Panc1 (cell line): Measurements from ENCODE around the gene SLC25A36. TPM values are rescaled to one million over a fixed set of nuclear protein-coding genes. Genes with fewer than 3 reads are reported as not detected.

Source experiments
- ATAC-seq: fragments of 200-7000 bp; cut with Tn5 transposase; 2 replicates; pipeline ENCODE4 v1.9.1; 2020; ENCODE audit warnings: mild to moderate bottlenecking, moderate library complexity
- BruUV-seq: library from RNA; stranded (reverse); fragments of 400-500 nt; replicated peaks from 2 replicates; lab custom pipeline; 2021; lab: Mats Ljungman, UMichigan
- CTCF ChIA-PET: fragments of 300-600 bp; sonication (Branson Sonifier 250); formaldehyde crosslinking; loops from one replicate; lab custom pipeline; 2022; ENCODE audit warnings: antibody characterized with exemption; lab: Charles Lee
- POLR2A ChIA-PET: fragments of 300-600 bp; sonication (Branson Sonifier 250); formaldehyde crosslinking; loops from one replicate; lab custom pipeline; 2022; ENCODE audit warnings: antibody characterized with exemption; lab: Charles Lee
- DNase-seq: peaks from one replicate; pipeline ENCODE4 v3.0.0-alpha.2; 2010; ENCODE audit warnings: low read depth, low spot score
- H3K27ac ChIP-seq: 2 replicates; pipeline ENCODE4 v1.5.1; 2011; ENCODE audit warnings: mild to moderate bottlenecking, low read length, inconsistent platforms
- H3K27me3 ChIP-seq: fragments of 200-500 bp; sonication (Bioruptor generic); 2 replicates; pipeline ENCODE4 v1.6.0; 2014; ENCODE audit warnings: low read length, inconsistent platforms; ENCODE audit not compliant: control insufficient read depth, insufficient read depth
- H3K36me3 ChIP-seq: fragments of 200-500 bp; sonication (Bioruptor generic); 2 replicates; pipeline ENCODE4 v1.5.1; 2014; ENCODE audit warnings: inconsistent platforms, mild to moderate bottlenecking, low read length, moderate library complexity; ENCODE audit not compliant: control insufficient read depth, insufficient read depth
- H3K4me1 ChIP-seq: 2 replicates; pipeline ENCODE4 v1.5.1; 2011; ENCODE audit warnings: inconsistent platforms, mild to moderate bottlenecking, low read length, moderate library complexity; ENCODE audit not compliant: control insufficient read depth, insufficient read depth
- H3K4me3 ChIP-seq, 2 experiments: 2 replicates each; pipeline ENCODE4 v1.5.1; 2011 to 2012; ENCODE audit warnings: low read depth in 2 of 2, low read length in 2 of 2, mild to moderate bottlenecking in 2 of 2, inconsistent platforms in 1 of 2, moderate library complexity in 1 of 2
- H3K9me3 ChIP-seq: fragments of 200-500 bp; sonication (Bioruptor generic); 2 replicates; pipeline ENCODE4 v1.5.1; 2014; ENCODE audit warnings: low read depth, mild to moderate bottlenecking, inconsistent platforms, low read length, moderate library complexity; ENCODE audit not compliant: control insufficient read depth, insufficient read depth
- CTCF ChIP-seq: fragments of 450-650 bp; IDR thresholded peaks from 2 replicates; pipeline ENCODE4 v1.5.1; 2017; ENCODE audit warnings: mild to moderate bottlenecking
- POLR2AphosphoS5 ChIP-seq: IDR thresholded peaks from 2 replicates; pipeline ENCODE4 v1.6.1; 2012; ENCODE audit warnings: mild to moderate bottlenecking, low read depth, low read length, moderate library complexity
- REST ChIP-seq, 2 experiments: IDR thresholded peaks; 2 replicates each; pipeline ENCODE4 v1.6.1; 2011 to 2012; ENCODE audit warnings: low read depth in 2 of 2, control low read depth in 1 of 2, low read length in 1 of 2, mild to moderate bottlenecking in 1 of 2, moderate library complexity in 1 of 2; ENCODE audit not compliant: insufficient read depth in 1 of 2
- SIN3A ChIP-seq: IDR thresholded peaks from 2 replicates; pipeline ENCODE4 v1.6.1; 2012; ENCODE audit warnings: low read depth, mild to moderate bottlenecking, low read length, moderate library complexity, borderline replicate concordance; ENCODE audit not compliant: insufficient read depth
- TCF7L2 ChIP-seq: IDR thresholded peaks from 2 replicates; pipeline ENCODE4 v1.6.1; 2011; ENCODE audit warnings: mild to moderate bottlenecking, low read depth, low read length, inconsistent platforms
- in situ Hi-C: cut with HindIII; loops from 2 replicates; pipeline ENCODE4 v1.10.0; 2016; ENCODE audit warnings: low sequenced_read_pairs, low pct_unique_long_range_greater_than_20kb
- intact Hi-C: fragments of 100-400 bp; cut with micrococcal nuclease; formaldehyde crosslinking; loops from one replicate; pipeline ENCODE4 v1.10.0; 2022; ENCODE audit not compliant: unreplicated experiment
- total RNA-seq: library from RNA; stranded (reverse); gene quantifications from one replicate; pipeline ENCODE4 v1.2.1, GENCODE V29; 2021; ENCODE audit not compliant: unreplicated experiment

The SLC25A36 gene
- total RNA-seq, 1 experiment from 2014 or later: 69.5 TPM

- DNase-seq: no peak
- intact Hi-C loops (no loop called here), in situ Hi-C loops (no loop called here)
- ChIA-PET POLR2A (no interaction called here), CTCF (no interaction called here)
- Histone ChIP-seq H3K36me3 (no peaks in the 10 kb centered on the region), H3K27ac (no peak overlapping the region), H3K27me3 (peaks cover 9% of the 10 kb centered on the region; the same call in 1 of the 2 replicates), H3K4me3 (no peak overlapping the region), H3K4me1 (no peaks in the 10 kb centered on the region), H3K9me3 (no peaks in the 10 kb centered on the region)
- no peak for ATAC-seq
- BruUV-seq: no TSS peak
- TF ChIP-seq TCF7L2 (no peak), CTCF (no peak), POLR2AphosphoS5 (no peak)
These were observed 29.8 kb upstream of the SLC25A36 start for GRCh38 chr3:140911822-140912221.

- H3K4me1 ChIP-seq: no peaks in the 10 kb centered on the region
- no peak overlapping the region for H3K4me3 ChIP-seq
- H3K27ac ChIP-seq: no peak overlapping the region
- H3K9me3 ChIP-seq: no peaks in the 10 kb centered on the region
- ATAC-seq: no peak
- no peaks in the 10 kb centered on the region for H3K36me3 ChIP-seq
- CTCF ChIA-PET: no interaction called here
- no peak for DNase-seq
- in situ Hi-C loops (no loop called here), intact Hi-C loops (no loop called here)
- TF ChIP-seq SIN3A: no peak
- no peak for TF ChIP-seq REST (IDR thresholded peaks at IDR 0.05; ENCODE audit: insufficient read depth in 1 of 2, low read depth in 2 of 2, low read length in 1 of 2)
- TF ChIP-seq POLR2AphosphoS5: no peak
- no peak for TF ChIP-seq CTCF
- H3K27me3 ChIP-seq: peaks cover 7% of the 10 kb centered on the region; the same call in 1 of the 2 replicates
- BruUV-seq: no TSS peak
- POLR2A ChIA-PET: no interaction called here
These were observed 27.9 kb upstream of the SLC25A36 start for GRCh38 chr3:140913728-140914127.
